Gastroesophageal sphincter (tissue), 3 donors: ENCODE results near the gene PLA2G10.

Experiments used
- CTCF ChIP-seq, 4 experiments: fragments of 200-600 bp in 2 of 4; fragments of 450-650 bp in 2 of 4; sonication (generic) in 1 of 4; IDR thresholded peaks; one replicate each; pipeline ENCODE4 v1.5.1; 2017 to 2019; ENCODE audit warnings: antibody characterized with exemption in 4 of 4, mild to moderate bottlenecking in 2 of 4, moderate library complexity in 2 of 4
- EP300 ChIP-seq: sonication (generic); formaldehyde crosslinking; IDR thresholded peaks from one replicate; pipeline ENCODE4 v1.6.1; 2017; ENCODE audit warnings: antibody characterized with exemption, mild to moderate bottlenecking
- POLR2A ChIP-seq, 2 donors: fragments of 450-650 bp; IDR thresholded peaks; one replicate each; pipeline ENCODE4 v1.6.1; 2017; ENCODE audit warnings: antibody characterized with exemption in 2 of 2, mild to moderate bottlenecking in 2 of 2, moderate library complexity in 1 of 2

DNA sequence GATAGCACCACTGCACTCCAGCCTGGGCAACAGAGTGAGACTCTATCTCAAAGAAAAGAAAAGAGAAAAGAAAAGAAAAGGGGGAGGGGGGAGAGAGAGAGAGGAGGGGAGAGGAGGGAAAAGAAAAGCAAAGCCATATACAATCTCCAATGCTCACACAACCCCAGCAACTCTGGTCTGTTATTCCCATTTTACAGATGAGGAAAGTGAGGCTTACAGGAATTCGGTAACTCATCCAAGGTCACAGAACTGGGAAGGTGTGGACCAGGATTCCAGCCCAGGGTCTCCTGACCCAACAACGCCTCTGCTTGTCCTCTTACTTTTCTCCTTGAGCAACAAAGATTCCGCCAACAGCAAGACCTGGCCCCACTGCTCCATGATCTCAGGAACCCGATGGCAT, 13.0 kb downstream of the PLA2G10 start:
- TF ChIP-seq CTCF (IDR thresholded peaks at IDR 0.05) (no peak), POLR2A (IDR thresholded peaks at IDR 0.05) (no peak), EP300 (no peak)
